Thyroid gland (tissue), 4 donors: ENCODE data around the gene WDR31.

Source experiments
- POLR2A ChIP-seq, 2 donors: fragments of 450-650 bp; IDR thresholded peaks; one replicate each; pipeline ENCODE4 v1.6.1; 2017; ENCODE audit warnings: antibody characterized with exemption in 2 of 2, mild to moderate bottlenecking in 2 of 2, moderate library complexity in 1 of 2
- TF ChIP-seq, protein P1 (sequence below), 6 experiments: fragments of 200-600 bp in 3 of 6; fragments of 450-650 bp in 3 of 6; sonication (generic) in 3 of 6; IDR thresholded peaks; one replicate each; pipeline ENCODE4 v1.5.1; 2016 to 2019; ENCODE audit warnings: antibody characterized with exemption in 6 of 6, mild to moderate bottlenecking in 2 of 6, inconsistent platforms in 1 of 6, moderate library complexity in 1 of 6

DNA sequence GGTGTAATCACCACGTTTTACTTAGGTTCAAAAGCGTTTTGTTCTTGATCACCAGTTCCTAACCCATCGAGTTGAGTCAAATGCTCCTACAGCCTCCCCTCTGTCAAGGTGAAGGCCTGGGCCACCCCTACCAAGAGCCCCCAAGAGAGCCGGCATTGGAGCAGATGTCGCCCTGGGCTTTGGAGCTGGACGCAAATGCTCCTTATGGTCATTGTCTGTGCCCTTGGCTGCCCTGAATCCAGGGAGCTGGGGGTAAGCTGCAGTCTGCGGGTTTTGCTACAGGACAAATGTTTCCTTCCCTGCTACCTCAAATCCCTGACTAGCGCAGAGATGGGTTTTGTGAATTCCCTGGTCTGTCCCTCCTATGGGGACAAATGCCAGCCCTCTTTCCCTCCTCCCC lies 41.8 kb downstream of the WDR31 start:
- no peak for TF ChIP-seq POLR2A (IDR thresholded peaks at IDR 0.05)
- TF ChIP-seq, protein P1, sequence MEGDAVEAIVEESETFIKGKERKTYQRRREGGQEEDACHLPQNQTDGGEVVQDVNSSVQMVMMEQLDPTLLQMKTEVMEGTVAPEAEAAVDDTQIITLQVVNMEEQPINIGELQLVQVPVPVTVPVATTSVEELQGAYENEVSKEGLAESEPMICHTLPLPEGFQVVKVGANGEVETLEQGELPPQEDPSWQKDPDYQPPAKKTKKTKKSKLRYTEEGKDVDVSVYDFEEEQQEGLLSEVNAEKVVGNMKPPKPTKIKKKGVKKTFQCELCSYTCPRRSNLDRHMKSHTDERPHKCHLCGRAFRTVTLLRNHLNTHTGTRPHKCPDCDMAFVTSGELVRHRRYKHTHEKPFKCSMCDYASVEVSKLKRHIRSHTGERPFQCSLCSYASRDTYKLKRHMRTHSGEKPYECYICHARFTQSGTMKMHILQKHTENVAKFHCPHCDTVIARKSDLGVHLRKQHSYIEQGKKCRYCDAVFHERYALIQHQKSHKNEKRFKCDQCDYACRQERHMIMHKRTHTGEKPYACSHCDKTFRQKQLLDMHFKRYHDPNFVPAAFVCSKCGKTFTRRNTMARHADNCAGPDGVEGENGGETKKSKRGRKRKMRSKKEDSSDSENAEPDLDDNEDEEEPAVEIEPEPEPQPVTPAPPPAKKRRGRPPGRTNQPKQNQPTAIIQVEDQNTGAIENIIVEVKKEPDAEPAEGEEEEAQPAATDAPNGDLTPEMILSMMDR (IDR thresholded peaks at IDR 0.05) = no peak
